Breast epithelium (tissue), 4 donors: ENCODE data around the gene PCDH9. TPM values are rescaled to one million over a fixed set of nuclear protein-coding genes. Genes with fewer than 3 reads are reported as not detected.

ENCODE experiments used
- DNase-seq, 2 donors: peaks; one replicate each; pipeline ENCODE4 v3.0.0-alpha.2; 2019; ENCODE audit warnings: low spot score in 2 of 2
- H3K27ac ChIP-seq, 2 donors: fragments of 200-600 bp; sonication (generic) in 1 of 2; one replicate each; pipeline ENCODE4 v1.5.1; 2016 to 2019; ENCODE audit warnings: mild to moderate bottlenecking in 1 of 2
- H3K27me3 ChIP-seq, 2 donors: fragments of 200-600 bp; sonication (generic) in 1 of 2; one replicate each; pipeline versions ENCODE4 v1.5.1 to v1.6.0; 2017 to 2019; ENCODE audit warnings: control low read depth in 1 of 2, mild to moderate bottlenecking in 1 of 2
- H3K36me3 ChIP-seq: fragments of 200-600 bp; one replicate; pipeline ENCODE4 v1.5.1; 2019
- H3K4me1 ChIP-seq, 2 donors: fragments of 200-600 bp; sonication (generic); one replicate each; pipeline ENCODE4 v1.5.1; 2016 to 2019; ENCODE audit warnings: control low read depth in 1 of 2
- H3K4me3 ChIP-seq, 3 donors: fragments of 200-600 bp; sonication (generic); 1 replicate in 2 of 3; 2 replicates in 1 of 3; pipeline ENCODE4 v1.5.1; 2016 to 2019; ENCODE audit warnings: mild to moderate bottlenecking in 3 of 3, moderate library complexity in 2 of 3
- H3K9me3 ChIP-seq, 2 donors: fragments of 200-600 bp; sonication (generic) in 1 of 2; one replicate each; pipeline ENCODE4 v1.5.1; 2016 to 2019; ENCODE audit warnings: control low read depth in 1 of 2
- POLR2A ChIP-seq: fragments of 450-650 bp; IDR thresholded peaks from one replicate; pipeline ENCODE4 v1.6.1; 2016; ENCODE audit warnings: antibody characterized with exemption, mild to moderate bottlenecking, moderate library complexity
- POLR2AphosphoS5 ChIP-seq, 3 donors: sonication (generic); formaldehyde crosslinking; IDR thresholded peaks; one replicate each; pipeline ENCODE4 v1.6.1; 2017; ENCODE audit warnings: antibody characterized with exemption in 3 of 3
- intact Hi-C: fragments of 100-400 bp; cut with DNase I; formaldehyde crosslinking; loops from one replicate; pipeline ENCODE4 v1.15.1; 2023; ENCODE audit warnings: low total_unique reads
- total RNA-seq, 3 donors: library from RNA; depleted of rRNA; stranded (reverse); fragments of >200 nt; gene quantifications; one replicate each; pipeline ENCODE4 v1.1.0, GENCODE V29; 2016
- TF ChIP-seq, protein P1 (sequence below), 3 donors: fragments of 450-650 bp; IDR thresholded peaks; one replicate each; pipeline ENCODE4 v1.5.1; 2016 to 2017; ENCODE audit warnings: antibody characterized with exemption in 3 of 3, mild to moderate bottlenecking in 3 of 3, moderate library complexity in 3 of 3

Gene PCDH9
- total RNA-seq, 3 donors from 2014 or later = 0.98 to 26.7 (median 3.7) TPM

DNA sequence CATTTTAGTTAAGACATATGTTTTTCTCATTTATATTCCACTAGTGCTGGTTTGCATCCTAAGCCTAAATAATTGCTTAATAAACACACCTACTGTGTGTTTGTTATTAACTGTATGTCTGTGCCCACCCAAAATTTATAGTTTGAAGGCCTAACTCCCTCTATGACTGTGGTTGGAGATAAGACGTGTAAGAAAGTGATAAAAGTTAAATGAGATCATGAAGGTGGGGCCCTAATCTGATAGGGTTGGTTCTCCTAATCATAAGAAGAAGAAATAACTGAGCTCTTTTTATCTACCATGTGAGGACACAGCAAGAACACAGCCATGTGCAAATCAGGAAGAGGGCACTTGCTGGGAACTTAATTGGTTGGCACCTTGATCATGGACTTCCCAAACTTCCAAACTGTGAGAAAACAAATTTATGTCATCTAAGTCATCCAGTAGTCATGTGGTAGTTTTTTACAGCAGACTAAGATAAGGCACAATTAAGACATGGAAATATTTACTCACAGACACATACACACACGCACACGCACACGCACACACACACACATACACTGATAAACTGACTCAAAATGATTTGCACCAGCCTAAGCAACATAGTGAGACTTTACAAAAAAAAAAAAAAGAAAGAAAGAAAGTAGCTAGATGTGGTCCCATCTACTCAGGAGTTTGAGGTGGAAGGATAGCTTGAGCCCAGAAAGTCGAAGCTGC, 662.1 kb downstream of the PCDH9 start:
- intact Hi-C loops = no loop called here
- no peaks in the 10 kb centered on the region for H3K36me3 ChIP-seq
- TF ChIP-seq POLR2A (no peak), POLR2AphosphoS5 (IDR thresholded peaks at IDR 0.05) (no peak)
- TF ChIP-seq, protein P1, sequence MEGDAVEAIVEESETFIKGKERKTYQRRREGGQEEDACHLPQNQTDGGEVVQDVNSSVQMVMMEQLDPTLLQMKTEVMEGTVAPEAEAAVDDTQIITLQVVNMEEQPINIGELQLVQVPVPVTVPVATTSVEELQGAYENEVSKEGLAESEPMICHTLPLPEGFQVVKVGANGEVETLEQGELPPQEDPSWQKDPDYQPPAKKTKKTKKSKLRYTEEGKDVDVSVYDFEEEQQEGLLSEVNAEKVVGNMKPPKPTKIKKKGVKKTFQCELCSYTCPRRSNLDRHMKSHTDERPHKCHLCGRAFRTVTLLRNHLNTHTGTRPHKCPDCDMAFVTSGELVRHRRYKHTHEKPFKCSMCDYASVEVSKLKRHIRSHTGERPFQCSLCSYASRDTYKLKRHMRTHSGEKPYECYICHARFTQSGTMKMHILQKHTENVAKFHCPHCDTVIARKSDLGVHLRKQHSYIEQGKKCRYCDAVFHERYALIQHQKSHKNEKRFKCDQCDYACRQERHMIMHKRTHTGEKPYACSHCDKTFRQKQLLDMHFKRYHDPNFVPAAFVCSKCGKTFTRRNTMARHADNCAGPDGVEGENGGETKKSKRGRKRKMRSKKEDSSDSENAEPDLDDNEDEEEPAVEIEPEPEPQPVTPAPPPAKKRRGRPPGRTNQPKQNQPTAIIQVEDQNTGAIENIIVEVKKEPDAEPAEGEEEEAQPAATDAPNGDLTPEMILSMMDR (IDR thresholded peaks at IDR 0.05) = no peak
- H3K4me3 ChIP-seq = no peak overlapping the region
- no peaks in the 10 kb centered on the region for H3K9me3 ChIP-seq
- no peak overlapping the region for H3K27ac ChIP-seq
- H3K4me1 ChIP-seq = no peaks in the 10 kb centered on the region
- no peak for DNase-seq
- no peaks in the 10 kb centered on the region for H3K27me3 ChIP-seq

DNA sequence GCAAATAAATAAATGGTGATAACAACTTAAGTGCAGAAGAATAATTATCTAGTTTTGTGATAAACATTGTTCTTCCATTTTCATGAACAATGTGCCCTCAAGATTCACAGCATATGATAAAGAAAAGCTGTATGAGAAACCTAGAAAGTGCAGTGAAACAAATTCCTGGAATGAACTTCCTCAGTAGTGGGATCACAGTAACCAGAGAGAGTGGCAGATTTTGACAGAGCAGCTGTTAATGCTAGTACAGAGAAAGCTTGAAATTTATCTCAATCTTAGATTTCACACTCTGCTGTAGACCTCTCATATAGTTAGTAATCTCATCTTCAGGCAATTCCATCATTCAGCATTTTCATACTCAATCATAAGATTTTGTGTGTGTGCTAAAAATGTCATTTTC, 664.9 kb downstream of the PCDH9 start:
- no peaks in the 10 kb centered on the region for H3K9me3 ChIP-seq
- DNase-seq = no peak
- TF ChIP-seq, protein P1 (IDR thresholded peaks at IDR 0.05) = no peak
- TF ChIP-seq POLR2A (no peak), POLR2AphosphoS5 (IDR thresholded peaks at IDR 0.05) (no peak)
- no peaks in the 10 kb centered on the region for H3K36me3 ChIP-seq
- H3K4me3 ChIP-seq = no peak overlapping the region
- no peak overlapping the region for H3K27ac ChIP-seq
- H3K27me3 ChIP-seq = no peaks in the 10 kb centered on the region
- intact Hi-C loops = no loop called here
- H3K4me1 ChIP-seq = no peaks in the 10 kb centered on the region

DNA sequence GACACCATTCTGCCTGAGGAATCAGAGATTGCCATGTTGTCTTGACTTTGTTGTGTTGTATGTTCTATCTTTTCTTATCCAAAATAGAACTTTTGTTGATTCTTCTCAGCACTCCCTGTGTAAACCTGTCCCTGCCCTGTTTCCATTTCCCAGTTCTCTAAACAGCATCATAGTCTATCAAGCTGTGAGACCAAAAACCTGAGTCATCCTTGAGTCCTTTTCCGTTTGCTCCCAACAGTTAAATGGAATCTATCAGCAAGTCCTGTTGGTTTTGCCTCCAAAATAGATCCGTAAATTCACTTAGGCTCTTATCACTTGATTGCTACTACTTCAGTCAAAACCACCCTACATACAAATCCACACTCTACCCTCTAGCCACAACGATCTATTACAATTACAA, 667.1 kb downstream of the PCDH9 start:
- TF ChIP-seq, protein P1 (IDR thresholded peaks at IDR 0.05) = no peak
- TF ChIP-seq POLR2A (no peak), POLR2AphosphoS5 (IDR thresholded peaks at IDR 0.05) (no peak)
- Histone ChIP-seq H3K9me3 (no peaks in the 10 kb centered on the region), H3K27me3 (no peaks in the 10 kb centered on the region), H3K27ac (no peak overlapping the region), H3K4me3 (no peak overlapping the region), H3K36me3 (no peaks in the 10 kb centered on the region), H3K4me1 (no peaks in the 10 kb centered on the region)
- no peak for DNase-seq
- intact Hi-C loops = no loop called here

DNA sequence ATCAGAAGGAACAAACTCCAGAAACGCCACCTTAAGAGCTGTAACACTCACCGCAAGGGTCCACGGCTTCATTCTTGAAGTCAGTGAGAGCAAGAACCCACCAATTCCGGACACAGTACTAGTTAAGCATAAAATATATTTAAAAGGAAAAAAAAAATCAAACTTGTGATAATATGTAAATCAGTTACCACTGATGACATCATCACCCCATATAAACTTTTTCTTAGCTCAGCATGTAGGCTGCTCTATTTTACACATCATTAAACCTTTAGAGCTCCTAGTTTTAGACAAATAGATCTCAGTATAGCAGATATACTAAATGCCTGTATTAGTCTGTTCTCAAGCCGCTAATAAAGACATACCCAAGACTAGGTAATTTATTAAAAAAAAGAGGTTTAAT, 668.1 kb downstream of the PCDH9 start:
- TF ChIP-seq POLR2AphosphoS5 (IDR thresholded peaks at IDR 0.05) = no peak
- TF ChIP-seq, protein P1 (IDR thresholded peaks at IDR 0.05) = no peak
- TF ChIP-seq POLR2A = no peak
- no peak for DNase-seq
- Histone ChIP-seq H3K4me3 (no peak overlapping the region), H3K4me1 (no peaks in the 10 kb centered on the region), H3K27me3 (no peaks in the 10 kb centered on the region), H3K36me3 (no peaks in the 10 kb centered on the region), H3K27ac (no peak overlapping the region), H3K9me3 (no peaks in the 10 kb centered on the region)
- intact Hi-C loops = no loop called here

DNA sequence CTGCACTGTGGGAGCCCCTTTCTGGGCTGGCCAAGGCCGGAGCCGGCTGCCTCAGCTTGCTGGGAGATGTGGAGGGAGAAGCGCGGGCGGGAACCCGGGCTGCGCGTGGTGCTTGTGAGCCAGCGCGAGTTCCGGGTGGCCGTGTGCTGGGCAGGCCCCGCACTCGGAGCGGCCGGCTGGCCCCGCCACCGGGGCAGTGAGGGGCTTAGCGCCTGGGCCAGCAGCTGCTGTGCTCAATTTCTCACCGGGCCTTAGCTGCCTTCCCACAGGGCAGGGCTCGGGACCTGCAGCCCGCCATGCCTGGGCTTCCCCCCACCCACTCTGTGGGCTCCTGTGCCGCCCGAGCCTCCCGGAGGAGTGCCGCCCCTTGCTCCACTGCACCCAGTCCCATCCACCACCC, 669.1 kb downstream of the PCDH9 start:
- H3K36me3 ChIP-seq = no peaks in the 10 kb centered on the region
- no peak overlapping the region for H3K27ac ChIP-seq
- no peaks in the 10 kb centered on the region for H3K9me3 ChIP-seq
- no peaks in the 10 kb centered on the region for H3K27me3 ChIP-seq
- no peak for DNase-seq
- TF ChIP-seq, protein P1 (IDR thresholded peaks at IDR 0.05) = no peak
- TF ChIP-seq POLR2AphosphoS5 (IDR thresholded peaks at IDR 0.05) (no peak), POLR2A (no peak)
- intact Hi-C loops = no loop called here
- H3K4me3 ChIP-seq = no peak overlapping the region
- no peaks in the 10 kb centered on the region for H3K4me1 ChIP-seq
